ENCODE results near the gene FCHSD2. TPM values are rescaled to one million over a fixed set of nuclear protein-coding genes. Genes with fewer than 3 reads are reported as not detected.

FCHSD2 gene
- total and polyA plus RNA-seq, 2 of the 13 experiments (the other 11 are each of a cell fraction or from before 2014, with no cell fraction given) = 20.5 to 24.8 TPM

DNA sequence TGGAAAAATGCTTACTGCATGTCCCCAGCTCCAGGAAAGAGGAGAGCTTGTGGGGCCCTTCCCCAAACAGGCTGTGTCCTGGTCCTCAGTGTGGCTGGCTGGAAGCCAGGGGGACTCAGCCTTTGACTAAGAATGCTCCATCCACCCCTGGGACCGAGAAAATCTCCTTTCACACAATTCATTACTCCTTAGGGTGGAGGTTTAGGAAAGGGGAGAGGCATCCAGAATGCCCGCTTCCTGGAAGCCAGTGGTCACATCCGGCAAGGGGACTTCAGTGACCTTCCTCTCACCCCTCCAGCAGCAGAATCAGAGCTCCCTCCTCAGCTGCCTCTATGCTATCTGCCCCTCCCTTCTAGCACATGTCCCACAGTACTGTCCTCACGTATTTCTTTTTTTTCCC lies 306.0 kb downstream of the FCHSD2 start:
- Histone ChIP-seq H3K36me3 (replicated peaks in 1 of 2; ENCODE audit: control insufficient read depth in 1 of 2, insufficient read depth in 2 of 2, low read length in 2 of 2) (peaks cover 27 to 55% of the 10 kb centered on the region in 2 experiments), H2AFZ (ENCODE audit: low read length) (no peak overlapping the region), H3K9ac (ENCODE audit: insufficient read depth, low read depth, low read length) (no peak overlapping the region), H4K20me1 (ENCODE audit: insufficient read depth, low read length) (no peaks in the 10 kb centered on the region), H3K27me3 (ENCODE audit: control insufficient read depth in 1 of 2, insufficient read depth in 2 of 2, low read length in 2 of 2) (no peaks in the 10 kb centered on the region), H3K9me3 (ENCODE audit: low read length) (no peaks in the 10 kb centered on the region), H3K79me2 (ENCODE audit: insufficient read depth, low read length) (no peaks in the 10 kb centered on the region), H3K4me2 (ENCODE audit: low read depth, low read length) (no peak overlapping the region), H3K27ac (ENCODE audit: extremely low read length, insufficient read depth, low read length) (no peak overlapping the region), H3K4me3 (replicated peaks in 1 of 3; ENCODE audit: insufficient read depth in 1 of 3, low read depth in 2 of 3, low read length in 3 of 3) (no peak overlapping the region), H3K4me1 (ENCODE audit: insufficient read depth, low read length) (0 out of 2 replicates have a peak, but pooled peaks cover 8% of the 10 kb centered on the region)
- FAIRE-seq (no peak), DNase-seq (ENCODE audit: low spot score) (no peak), ATAC-seq (no peak)
- BruUV-seq (replicated peaks) = no TSS peak
- peak; percentile 72 for TF ChIP-seq RBM22 (optimal IDR thresholded peaks at IDR 0.05; ENCODE audit: low read length)
- TF ChIP-seq, protein P1, sequence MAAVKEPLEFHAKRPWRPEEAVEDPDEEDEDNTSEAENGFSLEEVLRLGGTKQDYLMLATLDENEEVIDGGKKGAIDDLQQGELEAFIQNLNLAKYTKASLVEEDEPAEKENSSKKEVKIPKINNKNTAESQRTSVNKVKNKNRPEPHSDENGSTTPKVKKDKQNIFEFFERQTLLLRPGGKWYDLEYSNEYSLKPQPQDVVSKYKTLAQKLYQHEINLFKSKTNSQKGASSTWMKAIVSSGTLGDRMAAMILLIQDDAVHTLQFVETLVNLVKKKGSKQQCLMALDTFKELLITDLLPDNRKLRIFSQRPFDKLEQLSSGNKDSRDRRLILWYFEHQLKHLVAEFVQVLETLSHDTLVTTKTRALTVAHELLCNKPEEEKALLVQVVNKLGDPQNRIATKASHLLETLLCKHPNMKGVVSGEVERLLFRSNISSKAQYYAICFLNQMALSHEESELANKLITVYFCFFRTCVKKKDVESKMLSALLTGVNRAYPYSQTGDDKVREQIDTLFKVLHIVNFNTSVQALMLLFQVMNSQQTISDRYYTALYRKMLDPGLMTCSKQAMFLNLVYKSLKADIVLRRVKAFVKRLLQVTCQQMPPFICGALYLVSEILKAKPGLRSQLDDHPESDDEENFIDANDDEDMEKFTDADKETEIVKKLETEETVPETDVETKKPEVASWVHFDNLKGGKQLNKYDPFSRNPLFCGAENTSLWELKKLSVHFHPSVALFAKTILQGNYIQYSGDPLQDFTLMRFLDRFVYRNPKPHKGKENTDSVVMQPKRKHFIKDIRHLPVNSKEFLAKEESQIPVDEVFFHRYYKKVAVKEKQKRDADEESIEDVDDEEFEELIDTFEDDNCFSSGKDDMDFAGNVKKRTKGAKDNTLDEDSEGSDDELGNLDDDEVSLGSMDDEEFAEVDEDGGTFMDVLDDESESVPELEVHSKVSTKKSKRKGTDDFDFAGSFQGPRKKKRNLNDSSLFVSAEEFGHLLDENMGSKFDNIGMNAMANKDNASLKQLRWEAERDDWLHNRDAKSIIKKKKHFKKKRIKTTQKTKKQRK (IDR thresholded peaks at IDR 0.05; ENCODE audit: low read length) = no peak
- no peak for TF ChIP-seq ZNF468 (CRISPR knock-in tag; IDR thresholded peaks at IDR 0.05)
- no peak for TF ChIP-seq HDAC2 (CRISPR knock-in tag; IDR thresholded peaks at IDR 0.05)
- TF ChIP-seq ZNF296 (CRISPR knock-in tag; conservative IDR thresholded peaks at IDR 0.05) = no peak
- in situ Hi-C loops (cut with HindIII; ENCODE audit: extremely low pct_ligation_motif_present, low pct_unique_long_range_greater_than_20kb) (no loop called here), intact Hi-C loops (cut with micrococcal nuclease; ENCODE audit: unreplicated experiment) (no loop called here)
- CTCF ChIA-PET (ENCODE audit: low intra/inter-chr PET ratio, low total read pairs) = no interaction called here
- 89% methylated on average over 3 of the region's 4 CpGs for WGBS (ENCODE audit: low lambda C conversion rate)
- POLR2A ChIA-PET = no interaction called here

GRCh38 chr11:72834905-72835304 lies 307.2 kb downstream of the FCHSD2 start:
- 0 out of 2 replicates have a peak, but pooled peaks cover 8% of the 10 kb centered on the region for H3K4me1 ChIP-seq (ENCODE audit: insufficient read depth, low read length)
- intact Hi-C loops (cut with micrococcal nuclease; ENCODE audit: unreplicated experiment) (no loop called here), in situ Hi-C loops (cut with HindIII; ENCODE audit: extremely low pct_ligation_motif_present, low pct_unique_long_range_greater_than_20kb) (no loop called here)
- H3K9ac ChIP-seq (ENCODE audit: insufficient read depth, low read depth, low read length) = no peak overlapping the region
- no peaks in the 10 kb centered on the region for H3K79me2 ChIP-seq (ENCODE audit: insufficient read depth, low read length)
- no peak overlapping the region for H3K4me2 ChIP-seq (ENCODE audit: low read depth, low read length)
- CTCF ChIA-PET (ENCODE audit: low intra/inter-chr PET ratio, low total read pairs) = no interaction called here
- POLR2A ChIA-PET = no interaction called here
- no peaks in the 10 kb centered on the region for H3K27me3 ChIP-seq (ENCODE audit: control insufficient read depth in 1 of 2, insufficient read depth in 2 of 2, low read length in 2 of 2)
- DNase-seq (ENCODE audit: low spot score) (no peak), FAIRE-seq (no peak), ATAC-seq (no peak)
- BruUV-seq (replicated peaks) = no TSS peak
- H3K9me3 ChIP-seq (ENCODE audit: low read length) = no peaks in the 10 kb centered on the region
- H2AFZ ChIP-seq (ENCODE audit: low read length) = no peak overlapping the region
- 97% methylated on average over 5 of the region's 5 CpGs for WGBS (ENCODE audit: low lambda C conversion rate)
- no peaks in the 10 kb centered on the region for H4K20me1 ChIP-seq (ENCODE audit: insufficient read depth, low read length)
- H3K4me3 ChIP-seq (replicated peaks in 1 of 3; ENCODE audit: insufficient read depth in 1 of 3, low read depth in 2 of 3, low read length in 3 of 3) = no peak overlapping the region
- H3K36me3 ChIP-seq (replicated peaks in 1 of 2; ENCODE audit: control insufficient read depth in 1 of 2, insufficient read depth in 2 of 2, low read length in 2 of 2) = peaks cover 19 to 43% of the 10 kb centered on the region in 2 experiments
- no peak overlapping the region for H3K27ac ChIP-seq (ENCODE audit: extremely low read length, insufficient read depth, low read length)
- TF ChIP-seq ZNF513 (CRISPR knock-in tag; conservative IDR thresholded peaks at IDR 0.05) (no peak), ATF7 (IDR thresholded peaks at IDR 0.05) (peak; percentile 64), ATF7 (CRISPR knock-in tag; IDR thresholded peaks at IDR 0.05) (no peak)
- TF ChIP-seq, protein P2, sequence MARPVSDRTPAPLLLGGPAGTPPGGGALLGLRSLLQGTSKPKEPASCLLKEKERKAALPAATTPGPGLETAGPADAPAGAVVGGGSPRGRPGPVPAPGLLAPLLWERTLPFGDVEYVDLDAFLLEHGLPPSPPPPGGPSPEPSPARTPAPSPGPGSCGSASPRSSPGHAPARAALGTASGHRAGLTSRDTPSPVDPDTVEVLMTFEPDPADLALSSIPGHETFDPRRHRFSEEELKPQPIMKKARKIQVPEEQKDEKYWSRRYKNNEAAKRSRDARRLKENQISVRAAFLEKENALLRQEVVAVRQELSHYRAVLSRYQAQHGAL (CRISPR knock-in tag; IDR thresholded peaks at IDR 0.05; ENCODE audit: not compliant biosample characterization) = no peak
